Neural cell (in vitro differentiated cells): ENCODE data around the gene OSGEPL1. TPM values are rescaled to one million over a fixed set of nuclear protein-coding genes. Genes with fewer than 3 reads are reported as not detected.

ENCODE experiments used
- H2AFZ ChIP-seq: fragments of 200-600, 300-800 bp; sonication (generic), shearing (Covaris generic); 2 replicates; pipeline ENCODE4 v1.6.0; 2014; ENCODE audit warnings: low read depth, mild to moderate bottlenecking, antibody characterized with exemption, low read length, moderate library complexity
- H3F3A ChIP-seq: fragments of 200-600 bp; shearing (Covaris generic); 2 replicates; pipeline ENCODE4 v1.6.1; 2016; ENCODE audit warnings: mild to moderate bottlenecking, moderate library complexity, mixed read lengths, antibody characterized with exemption, low read length; ENCODE audit not compliant: insufficient read depth, poor library complexity, severe bottlenecking
- H3K27ac ChIP-seq: fragments of 200-600, 300-800 bp; sonication (generic), shearing (Covaris generic); 2 replicates; pipeline ENCODE4 v1.5.1; 2014; ENCODE audit warnings: mild to moderate bottlenecking, low read length, moderate library complexity
- H3K27me3 ChIP-seq: fragments of 300-800, 200-600 bp; sonication (generic), shearing (Covaris generic); 2 replicates; pipeline ENCODE4 v1.6.0; 2014; ENCODE audit warnings: mild to moderate bottlenecking, low read depth, low read length, moderate library complexity; ENCODE audit not compliant: insufficient read depth
- H3K36me3 ChIP-seq: fragments of 300-800, 200-600 bp; sonication (generic), shearing (Covaris generic); 2 replicates; pipeline ENCODE4 v1.5.1; 2014; ENCODE audit warnings: mild to moderate bottlenecking, antibody characterized with exemption, low read length, moderate library complexity; ENCODE audit not compliant: insufficient read depth
- H3K4me2 ChIP-seq: fragments of 300-800, 200-600 bp; sonication (generic), shearing (Covaris generic); 2 replicates; pipeline ENCODE4 v1.6.0; 2014; ENCODE audit warnings: mild to moderate bottlenecking, low read length
- H3K4me3 ChIP-seq: fragments of 300-800, 200-600 bp; sonication (generic), shearing (Covaris generic); 2 replicates; pipeline ENCODE4 v1.5.1; 2014; ENCODE audit warnings: mild to moderate bottlenecking, low read length, moderate library complexity
- H3K79me2 ChIP-seq: fragments of 200-600 bp; shearing (Covaris generic); replicated peaks from 2 replicates; pipeline ENCODE4 v1.6.0; 2014; ENCODE audit warnings: mild to moderate bottlenecking, low read length, moderate library complexity; ENCODE audit not compliant: insufficient read depth
- H3K9ac ChIP-seq: fragments of 300-800, 200-600 bp; sonication (generic), shearing (Covaris generic); 2 replicates; pipeline ENCODE4 v1.6.1; 2016; ENCODE audit warnings: mild to moderate bottlenecking, low read length, mixed read lengths
- H3K9me2 ChIP-seq: fragments of 200-600 bp; shearing (Covaris generic); 2 replicates; pipeline ENCODE4 v1.6.1; 2016; ENCODE audit warnings: mild to moderate bottlenecking, low read length, mixed read lengths; ENCODE audit not compliant: insufficient read depth
- H3K9me3 ChIP-seq: fragments of 200-600, 300-800 bp; sonication (generic), shearing (Covaris generic); 2 replicates; pipeline ENCODE4 v1.6.1; 2016; ENCODE audit warnings: mild to moderate bottlenecking, mixed run types, low read length, moderate library complexity, mixed read lengths
- H4K20me1 ChIP-seq: fragments of 200-600 bp; shearing (Covaris generic); 2 replicates; pipeline ENCODE4 v1.6.1; 2016; ENCODE audit warnings: mild to moderate bottlenecking, mixed run types; ENCODE audit not compliant: insufficient read depth
- CTCF ChIP-seq: fragments of 450-650 bp; IDR thresholded peaks from 2 replicates; pipeline ENCODE4 v1.5.1; 2014; ENCODE audit warnings: antibody characterized with exemption, mild to moderate bottlenecking, moderate library complexity; ENCODE audit not compliant: poor library complexity, severe bottlenecking
- EP300 ChIP-seq: fragments of 450-650 bp; conservative IDR thresholded peaks from 2 replicates; pipeline ENCODE4 v1.6.1; 2014; ENCODE audit warnings: antibody characterized with exemption, mild to moderate bottlenecking, moderate library complexity; ENCODE audit not compliant: poor library complexity, severe bottlenecking
- EZH2 ChIP-seq: fragments of 200-600, 300-800 bp; shearing (Covaris generic), sonication (generic); IDR thresholded peaks from 2 replicates; pipeline ENCODE4 v1.6.1; 2014; ENCODE audit warnings: antibody characterized with exemption, low read length, borderline replicate concordance, mild to moderate bottlenecking; ENCODE audit not compliant: insufficient read depth, poor library complexity, severe bottlenecking
- MXI1 ChIP-seq: fragments of 450-650 bp; conservative IDR thresholded peaks from 2 replicates; pipeline ENCODE4 v1.6.1; 2014; ENCODE audit warnings: antibody characterized with exemption, mild to moderate bottlenecking; ENCODE audit not compliant: poor library complexity, severe bottlenecking
- POLR2AphosphoS5 ChIP-seq: IDR thresholded peaks from 2 replicates; pipeline ENCODE4 v1.6.1; 2012
- RAD21 ChIP-seq: fragments of 450-650 bp; conservative IDR thresholded peaks from 2 replicates; pipeline ENCODE4 v1.6.1; 2014; ENCODE audit warnings: antibody characterized with exemption, mild to moderate bottlenecking, moderate library complexity
- REST ChIP-seq: IDR thresholded peaks from 2 replicates; pipeline ENCODE4 v1.6.1; 2012; ENCODE audit warnings: borderline replicate concordance
- SMC3 ChIP-seq: fragments of 450-650 bp; conservative IDR thresholded peaks from 2 replicates; pipeline ENCODE4 v1.6.1; 2014; ENCODE audit warnings: antibody characterized with exemption, mild to moderate bottlenecking, moderate library complexity; ENCODE audit not compliant: poor library complexity
- TAF1 ChIP-seq: IDR thresholded peaks from 2 replicates; pipeline ENCODE4 v1.6.1; 2012; ENCODE audit warnings: low read depth
- polyA plus RNA-seq: library from polyadenylated mRNA; depleted of rRNA; stranded (reverse); fragments of >200 nt; gene quantifications from 2 replicates; pipeline ENCODE4 v1.2.3, GENCODE V29; 2014

The OSGEPL1 gene
- polyA plus RNA-seq, 1 donor from 2014 or later = 23.6 TPM

GRCh38 chr2:189751080-189751658 is 11.4 kb downstream of the OSGEPL1 start:
- Histone ChIP-seq H3K27ac (no peak overlapping the region), H3K79me2 (no peaks in the 10 kb centered on the region), H3K9me2 (no peaks in the 10 kb centered on the region), H3K9me3 (no peaks in the 10 kb centered on the region), H3F3A (no peaks in the 10 kb centered on the region), H4K20me1 (no peaks in the 10 kb centered on the region), H2AFZ (no peak overlapping the region), H3K4me2 (no peak overlapping the region), H3K36me3 (no peaks in the 10 kb centered on the region), H3K9ac (no peak overlapping the region), H3K4me3 (no peak overlapping the region), H3K27me3 (no peaks in the 10 kb centered on the region)
- no peak for TF ChIP-seq EZH2
- no peak for TF ChIP-seq RAD21
- TF ChIP-seq REST = no peak
- no peak for TF ChIP-seq CTCF
- TF ChIP-seq POLR2AphosphoS5 = no peak
- TF ChIP-seq SMC3 = peak; percentile 36
- no peak for TF ChIP-seq EP300

- Histone ChIP-seq H3K4me2 (no peak overlapping the region), H3K9me3 (no peaks in the 10 kb centered on the region), H4K20me1 (no peaks in the 10 kb centered on the region), H3K9me2 (no peaks in the 10 kb centered on the region), H2AFZ (no peak overlapping the region), H3K36me3 (no peaks in the 10 kb centered on the region), H3K4me3 (no peak overlapping the region), H3K27me3 (no peaks in the 10 kb centered on the region), H3K27ac (no peak overlapping the region), H3F3A (no peaks in the 10 kb centered on the region), H3K9ac (no peak overlapping the region), H3K79me2 (no peaks in the 10 kb centered on the region)
- TF ChIP-seq SMC3 (no peak), EP300 (no peak), EZH2 (no peak), REST (no peak), RAD21 (no peak), TAF1 (no peak), POLR2AphosphoS5 (no peak), CTCF (no peak), MXI1 (no peak)
Measured at GRCh38 chr2:189729430-189729829, 33.2 kb downstream of the OSGEPL1 start.
